Measurements from ENCODE around the gene SETX. TPM values are rescaled to one million over a fixed set of nuclear protein-coding genes. Genes with fewer than 3 reads are reported as not detected.

Gene SETX
- total and polyA plus RNA-seq, 2 of the 13 experiments (the other 11 are each of a cell fraction or from before 2014, with no cell fraction given), result 13.2 to 39.0 TPM

DNA sequence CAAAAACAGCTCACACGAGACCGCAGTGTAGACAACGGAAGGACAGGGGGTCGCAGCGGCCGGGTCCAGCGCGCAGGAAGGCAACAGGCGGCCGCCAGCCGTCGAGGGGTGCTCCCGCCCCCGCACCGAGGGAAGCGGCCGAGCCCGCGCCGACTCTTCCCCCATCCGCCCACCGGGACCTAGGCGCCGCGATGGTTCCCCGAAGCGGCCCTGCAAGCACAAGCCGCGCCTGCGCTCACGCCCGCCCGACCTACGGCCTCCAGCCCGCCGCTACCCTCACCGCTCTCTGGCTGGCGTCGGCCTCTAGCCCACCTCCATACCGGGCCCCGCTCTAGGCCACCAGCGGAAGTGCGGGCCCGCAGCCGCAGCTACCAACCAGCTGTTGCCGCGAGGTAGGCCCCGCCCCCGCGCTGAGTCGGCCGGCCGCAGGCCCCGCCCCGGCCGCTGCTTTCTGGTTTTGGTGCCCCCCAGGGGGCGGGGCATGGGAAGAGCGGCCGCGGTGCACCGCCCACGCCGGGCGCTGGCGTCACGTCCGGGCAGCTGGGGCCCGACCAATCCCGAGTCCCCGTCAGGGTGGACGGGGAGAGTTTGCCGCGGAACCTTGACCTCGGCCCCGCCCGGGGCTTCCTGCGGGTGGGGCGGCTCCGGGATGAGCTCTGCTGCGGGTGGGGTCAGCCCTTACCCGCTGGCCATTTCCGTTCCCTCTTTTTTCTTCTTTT lies at the start of gene SETX (continued):
- TF ChIP-seq, protein P1, sequence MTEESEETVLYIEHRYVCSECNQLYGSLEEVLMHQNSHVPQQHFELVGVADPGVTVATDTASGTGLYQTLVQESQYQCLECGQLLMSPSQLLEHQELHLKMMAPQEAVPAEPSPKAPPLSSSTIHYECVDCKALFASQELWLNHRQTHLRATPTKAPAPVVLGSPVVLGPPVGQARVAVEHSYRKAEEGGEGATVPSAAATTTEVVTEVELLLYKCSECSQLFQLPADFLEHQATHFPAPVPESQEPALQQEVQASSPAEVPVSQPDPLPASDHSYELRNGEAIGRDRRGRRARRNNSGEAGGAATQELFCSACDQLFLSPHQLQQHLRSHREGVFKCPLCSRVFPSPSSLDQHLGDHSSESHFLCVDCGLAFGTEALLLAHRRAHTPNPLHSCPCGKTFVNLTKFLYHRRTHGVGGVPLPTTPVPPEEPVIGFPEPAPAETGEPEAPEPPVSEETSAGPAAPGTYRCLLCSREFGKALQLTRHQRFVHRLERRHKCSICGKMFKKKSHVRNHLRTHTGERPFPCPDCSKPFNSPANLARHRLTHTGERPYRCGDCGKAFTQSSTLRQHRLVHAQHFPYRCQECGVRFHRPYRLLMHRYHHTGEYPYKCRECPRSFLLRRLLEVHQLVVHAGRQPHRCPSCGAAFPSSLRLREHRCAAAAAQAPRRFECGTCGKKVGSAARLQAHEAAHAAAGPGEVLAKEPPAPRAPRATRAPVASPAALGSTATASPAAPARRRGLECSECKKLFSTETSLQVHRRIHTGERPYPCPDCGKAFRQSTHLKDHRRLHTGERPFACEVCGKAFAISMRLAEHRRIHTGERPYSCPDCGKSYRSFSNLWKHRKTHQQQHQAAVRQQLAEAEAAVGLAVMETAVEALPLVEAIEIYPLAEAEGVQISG (CRISPR knock-in tag; IDR thresholded peaks at IDR 0.05), result peak; percentile 93
- TF ChIP-seq HDAC6 (IDR thresholded peaks at IDR 0.05; ENCODE audit: low read depth, low read length) (no peak), U2AF2 (IDR thresholded peaks at IDR 0.05; ENCODE audit: low read depth, low read length) (no peak), NR2C2 (CRISPR knock-in tag; IDR thresholded peaks at IDR 0.05; ENCODE audit: borderline replicate concordance) (peak; percentile 93), POGZ (CRISPR knock-in tag; IDR thresholded peaks at IDR 0.05) (no peak), PRDM10 (CRISPR knock-in tag; IDR thresholded peaks at IDR 0.05; ENCODE audit: low read depth) (no peak), NRL (CRISPR knock-in tag; IDR thresholded peaks at IDR 0.05; ENCODE audit: borderline replicate concordance) (peak; percentile 70; the same call in 1 of the 2 replicates), HINFP (CRISPR knock-in tag; IDR thresholded peaks at IDR 0.05; ENCODE audit: low read depth) (no peak), CSRNP2 (CRISPR knock-in tag; conservative IDR thresholded peaks at IDR 0.05; ENCODE audit: low read depth) (no peak), ELF4 (CRISPR knock-in tag; IDR thresholded peaks at IDR 0.05; ENCODE audit: borderline replicate concordance) (no peak), BORCS8-MEF2B (CRISPR knock-in tag; IDR thresholded peaks at IDR 0.05) (no peak), ZSCAN20 (CRISPR knock-in tag; IDR thresholded peaks at IDR 0.05; ENCODE audit: borderline replicate concordance) (peak; percentile 80; the same call in 1 of the 2 replicates), ZNF556 (CRISPR knock-in tag; IDR thresholded peaks at IDR 0.05; ENCODE audit: borderline replicate concordance) (no peak), HBP1 (CRISPR knock-in tag; IDR thresholded peaks at IDR 0.05; ENCODE audit: low read depth) (no peak), KLF11 (CRISPR knock-in tag; IDR thresholded peaks at IDR 0.05) (no peak), ZNF83 (CRISPR knock-in tag; IDR thresholded peaks at IDR 0.05; ENCODE audit: borderline replicate concordance) (no peak)
- TF ChIP-seq, protein P2, sequence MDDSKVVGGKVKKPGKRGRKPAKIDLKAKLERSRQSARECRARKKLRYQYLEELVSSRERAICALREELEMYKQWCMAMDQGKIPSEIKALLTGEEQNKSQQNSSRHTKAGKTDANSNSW (CRISPR knock-in tag; IDR thresholded peaks at IDR 0.05; ENCODE audit: borderline replicate concordance), result no peak
